Astrocyte (in vitro differentiated cells and primary cell): ENCODE results near the gene CFI. TPM values are rescaled to one million over a fixed set of nuclear protein-coding genes. Genes with fewer than 3 reads are reported as not detected.

Experiments
- DNase-seq: peaks from one replicate; pipeline ENCODE4 v3.0.0-alpha.2; 2010; ENCODE audit warnings: low read depth
- FAIRE-seq: peaks from 2 replicates; lab custom pipeline; 2011; peaks lifted over from hg19 to GRCh38; lab: Jason Lieb, UNC
- H2AFZ ChIP-seq: 2 replicates; pipeline ENCODE4 v1.6.0; 2012; ENCODE audit warnings: low read depth, low read length, inconsistent platforms
- H3K27ac ChIP-seq: 2 replicates; pipeline ENCODE4 v1.5.1; 2011; ENCODE audit warnings: low read depth, low read length, inconsistent platforms
- H3K27me3 ChIP-seq: 2 replicates; pipeline ENCODE4 v1.6.0; 2011; ENCODE audit warnings: low read length, inconsistent platforms; ENCODE audit not compliant: insufficient read depth
- H3K36me3 ChIP-seq: 2 replicates; pipeline ENCODE4 v1.5.1; 2011; ENCODE audit warnings: low read length, inconsistent platforms; ENCODE audit not compliant: insufficient read depth
- H3K4me1 ChIP-seq: 2 replicates; pipeline ENCODE4 v1.5.1; 2011; ENCODE audit warnings: low read length, inconsistent platforms; ENCODE audit not compliant: insufficient read depth
- H3K4me2 ChIP-seq: 2 replicates; pipeline ENCODE4 v1.6.0; 2012; ENCODE audit warnings: low read length, inconsistent platforms
- H3K4me3 ChIP-seq: 2 replicates; pipeline ENCODE4 v1.5.1; 2011; ENCODE audit warnings: low read depth, mild to moderate bottlenecking, low read length, inconsistent platforms; ENCODE audit not compliant: insufficient read depth
- H3K79me2 ChIP-seq: 2 replicates; pipeline ENCODE4 v1.6.0; 2012; ENCODE audit warnings: mild to moderate bottlenecking, low read length, inconsistent platforms; ENCODE audit not compliant: insufficient read depth
- H3K9ac ChIP-seq: 2 replicates; pipeline ENCODE4 v1.6.0; 2012; ENCODE audit warnings: mild to moderate bottlenecking, low read length, inconsistent platforms
- H3K9me3 ChIP-seq: 2 replicates; pipeline ENCODE4 v1.5.1; 2012; ENCODE audit warnings: low read depth, mild to moderate bottlenecking, low read length, inconsistent platforms; ENCODE audit not compliant: insufficient read depth
- H4K20me1 ChIP-seq: 2 replicates; pipeline ENCODE4 v1.6.0; 2012; ENCODE audit warnings: low read length, inconsistent platforms; ENCODE audit not compliant: insufficient read depth
- H3K27ac Mint-ChIP-seq: one replicate; pipeline ENCODE4 v1.8.0; 2021; ENCODE audit warnings: mild to moderate bottlenecking, mixed read lengths; ENCODE audit not compliant: unreplicated experiment
- H3K27me3 Mint-ChIP-seq: one replicate; pipeline ENCODE4 v1.8.0; 2021; ENCODE audit warnings: low read depth, mixed read lengths; ENCODE audit not compliant: unreplicated experiment
- H3K36me3 Mint-ChIP-seq: one replicate; pipeline ENCODE4 v1.8.0; 2021; ENCODE audit warnings: low read depth, mixed read lengths; ENCODE audit not compliant: unreplicated experiment
- H3K4me1 Mint-ChIP-seq: one replicate; pipeline ENCODE4 v1.8.0; 2021; ENCODE audit warnings: low read depth, mixed read lengths; ENCODE audit not compliant: unreplicated experiment
- H3K4me3 Mint-ChIP-seq: one replicate; pipeline ENCODE4 v1.8.0; 2021; ENCODE audit warnings: mild to moderate bottlenecking, moderate library complexity, mixed read lengths; ENCODE audit not compliant: unreplicated experiment
- H3K9me3 Mint-ChIP-seq: one replicate; pipeline ENCODE4 v1.8.0; 2021; ENCODE audit warnings: mild to moderate bottlenecking, mixed read lengths; ENCODE audit not compliant: unreplicated experiment
- CTCF ChIP-seq: IDR thresholded peaks from 2 replicates; pipeline ENCODE4 v1.5.1; 2011; ENCODE audit warnings: low read depth, mild to moderate bottlenecking, inconsistent platforms, low read length, moderate library complexity; ENCODE audit not compliant: insufficient read depth
- EZH2 ChIP-seq: IDR thresholded peaks from 2 replicates; pipeline ENCODE4 v1.6.1; 2012; ENCODE audit warnings: mild to moderate bottlenecking, low read length, inconsistent platforms; ENCODE audit not compliant: insufficient read depth
- total RNA-seq: library from RNA; stranded (reverse); gene quantifications from 2 replicates; pipeline ENCODE4 v1.2.1, GENCODE V29; 2021

CFI gene
- total RNA-seq, 1 donor from 2014 or later: not detected

DNA sequence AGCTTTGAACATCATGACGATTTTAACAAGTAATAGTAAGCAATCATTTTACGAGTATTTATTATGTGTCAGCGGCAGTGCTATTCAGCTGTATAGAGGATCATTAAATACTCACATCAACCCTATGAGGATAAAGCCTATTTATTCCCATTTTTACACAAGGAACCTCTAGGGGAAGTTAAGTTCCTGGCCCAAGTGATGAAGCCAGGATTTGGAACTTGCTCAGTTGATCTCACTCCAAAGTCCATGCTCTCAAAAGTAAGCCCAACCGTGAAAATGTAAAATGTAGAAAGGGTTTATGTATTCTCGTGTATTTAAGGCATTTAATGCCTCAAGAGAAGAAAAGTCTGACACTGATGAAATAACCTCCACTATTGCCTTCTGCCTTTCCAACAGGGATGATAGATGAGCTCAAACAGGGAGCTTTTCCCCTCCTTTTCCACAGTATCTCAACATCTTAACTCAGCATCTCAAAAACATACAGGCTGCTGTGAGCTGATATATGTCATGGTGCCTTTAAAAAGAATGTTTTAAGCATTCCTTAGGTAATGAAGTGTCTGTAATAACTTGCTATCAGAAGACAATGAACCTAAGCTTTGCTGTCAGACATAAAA is 36.9 kb downstream of the CFI start:
- Histone ChIP-seq H3K9me3 (no peaks in the 10 kb centered on the region), H3K9ac (no peak overlapping the region), H2AFZ (no peak overlapping the region), H3K4me3 (no peak overlapping the region), H3K4me2 (no peak overlapping the region), H3K79me2 (no peaks in the 10 kb centered on the region), H3K36me3 (no peaks in the 10 kb centered on the region), H3K27me3 (no peaks in the 10 kb centered on the region), H3K27ac (no peak overlapping the region), H3K4me1 (no peaks in the 10 kb centered on the region), H4K20me1 (no peaks in the 10 kb centered on the region)
- Mint-ChIP-seq H3K36me3 (no peaks in the 10 kb centered on the region), H3K27me3 (peaks cover 16% of the 10 kb centered on the region), H3K4me3 (no peak overlapping the region), H3K9me3 (no peaks in the 10 kb centered on the region), H3K27ac (no peak overlapping the region), H3K4me1 (no peaks in the 10 kb centered on the region)
- DNase-seq: no peak
- no peak for TF ChIP-seq EZH2
- TF ChIP-seq CTCF: no peak
- no peak for FAIRE-seq

GRCh38 chr4:109764376-109764775 is 37.4 kb downstream of the CFI start:
- no peaks in the 10 kb centered on the region for H4K20me1 ChIP-seq
- H3K4me2 ChIP-seq: no peak overlapping the region
- H2AFZ ChIP-seq: no peak overlapping the region
- Mint-ChIP-seq H3K27ac (no peak overlapping the region), H3K4me1 (no peaks in the 10 kb centered on the region), H3K27me3 (peaks cover 11% of the 10 kb centered on the region), H3K9me3 (no peaks in the 10 kb centered on the region), H3K4me3 (no peak overlapping the region), H3K36me3 (no peaks in the 10 kb centered on the region)
- no peaks in the 10 kb centered on the region for H3K4me1 ChIP-seq
- no peak overlapping the region for H3K4me3 ChIP-seq
- no peaks in the 10 kb centered on the region for H3K36me3 ChIP-seq
- no peak for FAIRE-seq
- DNase-seq: no peak
- TF ChIP-seq CTCF (no peak), EZH2 (no peak)
- H3K9ac ChIP-seq: no peak overlapping the region
- H3K27ac ChIP-seq: no peak overlapping the region
- H3K9me3 ChIP-seq: no peaks in the 10 kb centered on the region
- no peaks in the 10 kb centered on the region for H3K79me2 ChIP-seq
- H3K27me3 ChIP-seq: no peaks in the 10 kb centered on the region

DNA sequence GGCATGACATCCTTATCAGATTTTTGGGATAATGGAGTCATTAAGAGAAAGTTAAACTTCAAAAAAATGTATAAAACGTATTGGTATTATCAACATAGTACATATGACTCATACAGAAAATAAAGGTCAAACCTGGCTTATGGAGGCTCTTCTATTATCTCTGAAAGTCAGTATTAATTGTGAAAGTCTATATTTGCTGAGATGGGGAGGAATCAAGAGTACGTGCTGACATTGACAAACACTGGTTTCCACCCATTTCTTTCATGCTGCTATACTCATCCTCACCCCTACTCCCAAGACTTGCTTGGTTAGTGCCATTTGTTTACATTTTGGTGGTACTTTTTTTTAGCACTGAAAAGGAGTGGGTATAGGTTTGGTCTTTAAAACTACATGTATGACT is 41.1 kb downstream of the CFI start:
- H3K27ac Mint-ChIP-seq: no peak overlapping the region
- no peaks in the 10 kb centered on the region for H3K27me3 ChIP-seq
- H3K4me3 Mint-ChIP-seq: no peak overlapping the region
- H3K36me3 ChIP-seq: no peaks in the 10 kb centered on the region
- no peak for TF ChIP-seq EZH2
- no peaks in the 10 kb centered on the region for H3K9me3 Mint-ChIP-seq
- no peak overlapping the region for H3K4me2 ChIP-seq
- no peak overlapping the region for H2AFZ ChIP-seq
- no peak overlapping the region for H3K27ac ChIP-seq
- H3K27me3 Mint-ChIP-seq: peaks cover 5% of the 10 kb centered on the region
- no peaks in the 10 kb centered on the region for H4K20me1 ChIP-seq
- H3K9me3 ChIP-seq: no peaks in the 10 kb centered on the region
- H3K79me2 ChIP-seq: no peaks in the 10 kb centered on the region
- no peak overlapping the region for H3K9ac ChIP-seq
- no peak for DNase-seq
- H3K36me3 Mint-ChIP-seq: no peaks in the 10 kb centered on the region
- no peak overlapping the region for H3K4me3 ChIP-seq
- FAIRE-seq: no peak
- no peaks in the 10 kb centered on the region for H3K4me1 Mint-ChIP-seq
- no peaks in the 10 kb centered on the region for H3K4me1 ChIP-seq
